GDM1 (cell line): ENCODE measurements around the gene MYLK2.

ENCODE experiments used
- DNase-seq: peaks from one replicate; lab custom pipeline; 2025; lab: John Stamatoyannopoulos, UW

The MYLK2 gene

DNA sequence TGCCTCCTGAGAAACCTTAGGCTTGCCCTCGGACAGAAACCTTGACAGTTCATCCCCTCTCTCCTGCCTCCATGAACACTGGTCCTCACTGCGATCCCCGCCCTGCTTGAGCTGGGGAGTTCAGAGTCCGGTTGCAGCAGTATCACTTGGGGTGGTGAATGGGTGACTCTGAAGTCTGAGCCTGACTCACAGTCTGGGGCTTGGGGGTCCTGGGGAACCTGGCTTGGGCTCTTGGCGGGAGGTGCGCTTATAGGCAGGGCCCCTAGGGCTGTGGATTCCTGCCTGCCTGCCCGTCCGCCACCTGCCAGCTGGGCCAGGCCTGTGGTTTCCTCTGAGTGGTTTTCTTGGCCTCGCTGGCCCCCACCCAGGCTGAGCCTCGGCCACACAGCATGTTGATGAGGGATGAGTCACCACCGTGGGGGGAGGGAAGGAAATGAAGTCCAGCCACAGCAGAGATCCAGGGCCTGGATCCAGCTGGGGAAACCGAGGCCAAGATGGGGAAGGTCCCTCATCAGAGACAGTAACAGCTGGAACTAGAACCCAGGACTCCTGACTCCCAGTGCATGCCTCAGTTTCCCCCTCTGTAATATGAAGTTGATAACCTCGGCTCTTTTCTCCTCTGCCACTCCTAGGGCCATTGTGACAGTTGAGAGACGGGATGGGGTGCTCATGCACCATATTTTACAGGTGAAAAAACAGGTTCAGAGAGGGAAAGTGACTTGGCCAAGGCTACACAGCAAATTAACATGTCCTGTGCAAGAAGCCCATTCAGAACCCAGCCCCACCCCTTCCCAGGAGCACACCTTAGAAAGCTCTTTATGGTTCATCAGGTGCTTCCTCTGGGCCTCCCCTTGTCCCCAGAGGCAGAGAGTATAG, 17.1 kb downstream of the MYLK2 start:
- peak; percentile 83 for DNase-seq

DNA sequence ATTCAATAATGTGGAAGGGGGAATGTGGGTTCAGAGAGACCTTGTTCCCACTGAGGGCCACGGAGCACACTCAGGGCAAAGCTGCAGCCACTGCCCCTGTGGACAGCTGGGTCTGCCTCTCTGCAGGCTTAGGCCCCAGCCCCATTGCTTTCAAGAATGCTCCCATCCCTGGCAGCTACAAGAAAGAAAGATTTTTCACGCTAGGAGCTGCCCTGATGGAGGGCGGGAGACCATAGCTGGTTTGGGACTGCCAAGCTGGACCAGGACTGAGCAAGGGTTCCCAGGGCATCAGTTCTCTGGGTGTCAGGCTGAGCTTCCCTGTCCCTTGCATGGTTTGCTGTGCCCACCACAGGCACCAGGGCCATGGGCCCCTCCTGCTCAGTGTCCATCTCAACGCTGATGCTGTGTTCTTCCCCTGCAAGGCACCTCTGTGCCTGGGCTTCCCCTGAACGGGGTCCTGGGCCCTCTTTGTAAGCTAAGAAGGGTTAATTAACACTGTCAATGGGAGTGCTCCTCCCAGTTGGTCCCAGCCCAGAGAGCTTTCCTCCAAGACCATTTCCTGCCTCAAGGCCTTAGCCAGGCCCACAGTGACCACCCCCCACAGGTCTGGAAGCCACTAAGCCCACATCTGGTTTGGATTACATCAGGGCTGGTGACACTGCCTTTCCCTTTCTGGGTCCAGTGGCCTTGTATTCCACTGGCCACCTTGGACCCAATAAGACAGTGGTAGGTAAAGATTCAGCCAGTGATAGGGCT, 17.9 kb downstream of the MYLK2 start:
- DNase-seq: no peak

DNA sequence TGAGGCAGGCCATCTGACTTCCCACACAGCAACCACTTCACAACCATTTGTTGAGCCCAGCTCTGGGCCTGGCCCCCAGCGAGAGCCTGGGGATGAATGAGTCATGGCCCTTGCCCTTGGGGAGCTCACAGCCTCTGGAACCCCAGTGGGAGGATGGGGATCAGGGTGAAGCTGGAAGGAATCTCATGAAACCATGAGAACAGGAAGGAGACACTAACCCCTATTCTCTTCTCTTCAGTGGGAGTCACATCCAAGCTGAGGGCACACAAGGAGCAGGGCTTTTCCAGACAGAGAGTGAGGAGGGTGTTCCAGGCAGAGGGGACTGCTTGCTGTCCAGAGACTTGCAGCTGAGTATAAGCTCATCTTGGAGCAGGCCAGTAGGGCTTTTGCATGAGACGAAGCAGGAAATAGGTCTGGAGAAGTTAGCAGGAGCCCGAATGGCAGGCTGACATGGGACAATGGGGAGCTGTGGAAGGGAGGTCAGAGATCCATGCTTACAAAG, 18.8 kb downstream of the MYLK2 start:
- DNase-seq: no peak

DNA sequence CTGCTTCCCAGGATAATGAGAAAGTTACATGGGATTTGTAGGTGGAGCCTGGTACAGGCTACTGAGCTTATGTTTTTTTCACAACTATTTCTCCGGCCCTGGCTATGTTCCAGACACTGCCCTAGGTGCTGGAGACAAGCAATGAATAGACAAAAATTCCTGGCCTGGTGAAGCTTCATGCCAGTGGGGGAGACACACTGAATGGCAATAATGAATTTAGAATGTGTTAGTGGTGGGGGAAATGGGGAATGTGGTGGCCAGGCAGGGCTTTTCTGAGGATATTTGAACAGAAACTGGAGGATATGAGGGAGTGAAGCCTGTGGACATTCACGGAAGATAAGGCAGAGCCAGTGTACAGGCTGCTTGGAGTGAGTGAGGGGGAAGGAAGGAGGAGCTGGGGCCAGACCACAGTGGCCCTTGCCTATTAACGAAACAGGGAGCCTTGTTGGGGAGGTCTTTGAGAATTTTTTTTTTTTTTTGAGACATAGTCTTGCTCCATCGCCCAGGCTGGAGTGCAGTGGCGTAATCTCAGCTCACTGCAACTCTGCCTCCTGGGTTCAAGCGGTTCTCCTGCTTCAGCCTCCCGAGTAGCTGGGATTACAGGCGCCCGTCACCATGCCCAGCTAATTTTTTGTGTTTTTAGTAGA, 19.6 kb downstream of the MYLK2 start:
- DNase-seq: no peak

DNA sequence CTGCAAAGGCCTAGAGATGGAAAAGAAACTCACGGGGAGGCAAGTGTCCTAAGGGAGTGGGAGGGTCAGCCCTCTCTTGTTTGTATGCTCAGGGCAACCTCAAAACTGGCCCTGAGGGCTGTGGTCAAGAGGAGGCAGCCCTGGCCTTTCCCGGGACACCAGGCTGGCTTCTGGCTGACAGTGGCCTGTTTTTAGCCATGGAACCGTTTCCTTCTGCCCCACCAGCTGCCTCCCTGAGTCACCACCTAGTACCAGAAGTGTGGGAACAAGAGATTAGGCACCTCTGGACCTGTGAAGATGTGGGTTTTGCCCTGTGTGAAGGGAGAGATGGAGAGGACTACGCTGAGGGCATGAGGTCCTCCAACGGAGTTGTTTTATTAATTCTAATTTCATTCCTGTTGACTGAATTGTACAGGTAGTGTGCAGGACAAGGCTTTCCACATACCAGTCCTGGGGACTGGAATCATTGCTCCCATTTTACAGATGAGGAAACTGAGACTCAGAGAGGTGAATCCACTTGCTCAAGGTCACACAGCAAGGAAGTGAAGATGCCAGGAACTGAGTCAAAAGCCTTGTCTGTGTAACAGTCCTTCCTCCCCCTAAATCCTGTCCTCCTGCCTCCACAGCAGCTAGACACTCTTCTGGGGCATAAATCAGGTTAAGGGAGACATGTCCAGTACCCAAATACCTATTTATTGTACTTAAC, 20.8 kb downstream of the MYLK2 start:
- DNase-seq: no peak

DNA sequence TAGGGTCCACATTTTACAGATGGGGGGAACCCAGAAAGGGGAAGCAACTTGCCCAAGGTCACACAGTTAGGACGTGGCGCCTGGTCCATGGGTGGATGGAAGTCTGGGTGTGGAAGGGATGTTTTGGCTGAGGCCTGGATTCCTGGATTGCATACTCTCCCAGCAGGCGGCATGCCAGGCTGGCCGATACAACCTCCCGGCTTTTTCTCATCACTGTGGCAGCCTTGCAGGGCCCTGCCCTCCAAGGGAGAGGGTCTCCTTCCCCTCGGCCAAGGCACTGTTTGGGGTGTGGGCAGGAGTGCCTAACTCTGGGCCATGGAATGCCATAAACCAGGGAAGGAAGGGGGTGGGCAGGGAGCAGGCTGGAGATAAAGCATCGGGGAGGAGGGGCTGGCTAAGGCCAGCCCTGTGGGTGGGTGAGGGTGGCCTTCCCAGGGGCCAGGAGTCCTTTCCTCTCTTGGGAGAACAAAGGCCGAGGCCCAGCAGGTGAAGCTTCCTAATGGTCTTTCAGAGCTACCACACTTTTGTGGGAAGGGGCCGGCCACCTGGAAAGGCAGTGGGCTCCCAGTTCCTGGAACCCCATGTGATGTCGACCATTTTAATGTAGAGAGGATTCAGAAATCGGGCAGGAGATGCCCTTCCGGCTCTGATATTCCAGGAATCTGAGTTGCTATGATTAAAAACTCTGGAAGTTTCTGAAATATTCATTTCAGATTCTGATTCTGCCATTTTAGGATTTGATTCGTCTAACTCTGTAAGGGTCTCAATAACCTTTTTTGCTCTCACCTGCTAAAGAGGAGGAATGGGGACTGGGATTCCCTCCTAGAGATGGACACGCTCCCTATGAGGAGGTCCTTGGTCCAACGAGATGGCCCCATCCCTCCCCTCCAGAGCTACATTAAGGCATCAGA, 22.0 kb downstream of the MYLK2 start:
- no peak for DNase-seq

DNA sequence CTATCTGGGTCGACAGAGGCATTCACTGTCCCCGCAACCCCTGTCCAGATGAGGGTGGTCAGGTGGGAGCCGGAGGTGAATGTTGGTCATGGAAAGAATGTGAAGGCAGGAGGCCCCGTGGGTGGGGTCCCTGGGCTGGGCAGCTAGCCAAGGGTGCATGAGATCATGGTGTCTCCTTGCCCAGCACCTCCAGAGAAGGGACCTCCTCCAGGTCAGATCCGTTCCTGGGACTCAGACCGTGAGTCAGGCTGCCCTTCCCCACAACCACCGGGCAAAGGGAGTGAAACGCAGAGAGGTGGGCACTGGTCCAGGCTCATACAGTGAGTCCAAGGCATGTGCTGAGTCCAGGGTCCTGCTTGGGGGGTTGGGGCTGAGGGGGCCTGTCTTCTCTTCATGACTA, 22.8 kb downstream of the MYLK2 start:
- DNase-seq: no peak

DNA sequence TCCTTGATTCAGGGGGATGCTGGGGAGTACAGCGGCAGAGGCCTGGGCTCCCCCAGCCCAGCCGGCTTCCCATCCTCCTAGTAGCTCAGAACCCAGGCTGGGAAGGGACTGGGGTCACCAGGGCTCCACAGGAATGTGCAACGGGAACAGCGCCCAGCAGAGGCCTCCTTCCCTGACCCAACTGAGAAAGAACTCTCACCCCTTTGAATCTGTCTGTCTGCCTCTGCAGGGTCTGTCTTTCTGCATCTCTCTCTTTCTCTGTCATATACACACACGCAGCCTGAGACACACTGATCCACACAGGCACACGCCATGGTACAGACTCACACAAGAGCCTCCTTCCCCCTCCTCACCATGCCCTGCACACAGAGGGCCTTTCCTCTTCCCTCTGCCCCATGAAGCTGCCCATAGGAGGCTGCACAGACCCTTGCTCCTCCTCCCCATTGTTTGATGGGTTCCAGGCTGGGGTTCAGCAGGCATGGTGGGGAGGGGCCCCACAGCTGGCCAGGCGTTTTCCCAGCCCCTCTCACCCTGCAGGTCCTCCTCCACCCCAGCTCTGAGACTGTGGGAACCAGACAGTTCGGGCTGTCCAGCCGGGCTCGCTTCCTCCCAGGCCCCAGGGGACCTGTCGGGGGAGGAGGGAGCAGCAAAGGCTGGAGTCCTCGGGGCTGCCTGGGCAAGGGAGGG, 23.5 kb downstream of the MYLK2 start:
- DNase-seq: no peak

DNA sequence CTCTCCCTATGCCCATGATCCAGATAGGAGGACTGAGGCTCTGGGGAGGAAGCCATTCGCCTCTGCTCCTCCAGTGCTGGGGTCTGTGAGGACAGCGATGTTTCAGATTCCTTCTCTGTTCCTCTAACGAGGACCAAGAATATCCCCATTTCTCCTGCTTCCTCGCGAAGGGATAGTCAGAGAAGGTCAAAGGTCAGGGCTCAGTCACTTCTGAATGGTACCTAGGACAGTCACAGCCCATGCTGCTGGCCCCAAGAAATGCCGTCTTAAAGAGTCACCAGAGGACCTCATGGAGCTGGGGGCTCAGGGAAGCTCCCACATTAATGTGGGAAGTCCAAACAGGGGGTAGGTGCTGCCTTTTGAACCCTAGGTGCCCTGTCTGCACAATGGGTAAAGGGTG, 24.1 kb downstream of the MYLK2 start:
- no peak for DNase-seq

DNA sequence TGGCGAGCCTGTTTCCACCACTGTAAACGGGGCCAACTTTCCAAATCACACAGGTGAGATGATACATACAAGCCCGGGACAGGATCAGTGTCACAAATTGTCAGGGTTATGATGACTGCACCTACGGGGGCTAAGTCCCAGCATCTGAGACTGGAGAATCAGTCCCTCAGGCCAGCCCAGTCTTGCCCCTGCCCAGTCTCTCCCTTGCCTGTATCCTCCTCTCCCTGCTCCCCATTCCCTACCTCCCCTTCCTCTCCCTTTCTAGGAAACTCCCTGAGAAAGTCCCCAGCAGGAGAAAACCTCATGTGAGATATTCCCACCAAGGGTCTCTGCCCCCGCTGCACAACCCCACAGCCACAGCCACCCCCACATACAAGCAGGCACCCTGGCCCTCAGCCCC, 24.7 kb downstream of the MYLK2 start:
- DNase-seq: no peak

DNA sequence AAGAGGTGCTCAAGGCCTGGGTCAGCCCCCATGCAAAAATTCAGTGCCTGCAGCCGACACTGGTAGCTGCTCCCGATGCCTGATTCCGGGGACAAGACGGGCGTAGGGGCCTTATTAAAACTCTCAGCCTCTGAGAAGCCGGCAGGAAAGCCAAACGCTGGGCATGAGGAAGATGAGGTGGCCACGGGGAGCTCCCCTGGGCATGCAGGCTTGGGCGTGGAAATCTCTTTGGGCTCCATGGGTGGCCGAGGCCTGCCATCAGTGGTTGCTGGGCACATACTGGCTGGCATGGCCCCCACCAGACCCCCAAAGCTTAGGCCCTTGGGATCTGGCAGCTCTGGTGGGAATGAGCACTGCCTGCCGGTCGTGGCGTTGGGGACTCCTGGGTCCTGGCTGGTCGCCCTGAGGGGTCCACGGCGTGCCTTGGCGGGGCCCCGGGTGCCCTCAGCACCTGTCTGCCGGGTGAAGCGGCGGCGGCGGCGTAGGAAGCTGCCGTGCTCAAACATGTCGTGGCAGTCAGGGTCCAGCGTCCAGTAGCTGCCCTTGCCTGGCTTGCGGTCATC, 25.7 kb downstream of the MYLK2 start:
- DNase-seq: no peak

DNA sequence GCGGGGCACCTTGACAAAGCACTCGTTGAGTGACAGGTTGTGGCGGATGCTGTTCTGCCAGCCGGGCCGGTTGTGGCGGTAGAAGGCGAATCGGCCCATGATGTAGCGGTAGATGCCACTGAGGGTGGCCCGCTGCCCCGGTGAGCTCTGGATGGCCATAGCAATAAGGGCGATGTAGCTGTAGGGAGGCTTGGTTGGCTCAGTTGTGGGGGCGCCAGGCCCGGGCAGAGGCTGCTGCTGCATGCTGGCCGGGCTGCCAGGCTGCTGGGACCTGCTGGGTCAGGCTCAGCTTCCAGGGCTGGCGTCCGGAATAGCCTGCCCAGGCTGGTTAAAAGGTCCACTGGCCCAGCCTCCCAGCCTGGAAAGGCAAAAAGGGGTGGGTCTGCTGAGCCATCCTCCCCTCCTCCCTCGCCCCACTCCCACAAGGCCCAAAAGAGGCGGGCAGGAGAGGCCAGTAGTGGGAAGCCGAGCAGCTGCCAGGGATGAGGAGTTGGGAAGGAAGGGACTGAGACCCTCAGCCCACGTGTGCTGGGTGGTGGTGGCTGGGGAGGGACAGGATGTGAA, 26.2 kb downstream of the MYLK2 start, which contains the start of gene FOXS1:
Gene FOXS1, minus strand, starts transcription at position 305 of the 564 bp plus-strand sequence. Its CDS starts 62 bp downstream, at position 243.
- DNase-seq: no peak

DNA sequence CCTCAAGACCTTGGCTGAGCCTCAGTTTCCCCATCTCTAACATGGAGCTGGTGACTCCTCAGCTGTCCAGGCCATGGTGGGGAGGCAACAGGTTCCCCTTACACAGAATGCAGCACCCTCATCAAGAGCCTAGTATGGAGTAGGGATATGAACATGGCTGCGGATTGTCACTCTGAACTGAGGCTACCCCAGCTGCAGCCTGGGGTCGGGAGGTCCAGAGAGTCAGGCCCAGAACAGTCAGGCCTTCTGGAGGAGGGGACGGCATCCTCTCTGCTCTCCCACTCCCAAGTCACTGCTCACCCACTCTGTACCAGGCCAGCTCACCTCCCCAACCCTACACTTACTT, 27.6 kb downstream of the MYLK2 start:
- DNase-seq: no peak

DNA sequence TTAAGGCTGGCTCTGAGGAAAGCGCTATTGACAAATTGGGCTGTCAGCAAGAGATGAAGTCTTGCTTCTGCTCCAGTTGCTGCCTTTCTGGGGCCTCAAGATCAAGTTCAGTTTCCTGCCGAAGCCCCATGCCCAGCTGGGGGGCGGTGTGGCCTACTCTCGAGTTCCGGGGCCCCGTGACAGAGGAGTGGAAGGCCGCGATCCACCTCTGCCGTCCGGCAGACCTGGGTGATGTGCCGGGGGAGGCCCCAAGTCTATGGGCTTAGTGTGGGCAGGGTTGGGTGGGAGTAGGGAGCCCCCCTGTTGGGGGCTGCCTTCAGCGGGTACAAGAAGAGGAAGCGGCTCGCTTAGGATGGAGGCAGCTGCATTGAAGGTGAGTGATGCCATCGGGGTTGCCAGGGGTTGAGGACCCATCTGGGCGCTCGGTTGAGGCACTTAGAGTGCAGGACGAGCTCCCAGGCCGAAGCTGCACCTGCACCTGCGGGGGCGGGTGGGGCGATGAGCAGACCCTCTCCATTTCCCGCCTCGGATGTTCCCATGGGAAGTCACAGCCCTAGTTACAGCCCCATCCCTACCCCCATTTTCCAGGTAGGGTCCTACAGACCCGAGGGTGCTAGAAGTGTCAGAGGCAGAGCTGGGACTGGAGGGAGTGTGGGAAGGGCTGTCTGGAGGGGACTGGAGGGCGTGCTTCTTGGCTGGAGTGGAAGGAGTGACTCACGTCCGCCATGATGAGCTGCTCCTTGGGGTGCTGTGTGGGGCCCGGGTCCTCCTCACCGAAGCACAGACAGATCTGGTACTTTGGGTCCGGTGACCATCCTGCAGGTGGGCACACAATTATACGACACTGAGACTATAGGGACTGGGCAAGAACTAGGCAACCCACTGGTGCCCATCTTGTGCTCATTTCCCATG, 29.2 kb downstream of the MYLK2 start:
- DNase-seq: no peak

DNA sequence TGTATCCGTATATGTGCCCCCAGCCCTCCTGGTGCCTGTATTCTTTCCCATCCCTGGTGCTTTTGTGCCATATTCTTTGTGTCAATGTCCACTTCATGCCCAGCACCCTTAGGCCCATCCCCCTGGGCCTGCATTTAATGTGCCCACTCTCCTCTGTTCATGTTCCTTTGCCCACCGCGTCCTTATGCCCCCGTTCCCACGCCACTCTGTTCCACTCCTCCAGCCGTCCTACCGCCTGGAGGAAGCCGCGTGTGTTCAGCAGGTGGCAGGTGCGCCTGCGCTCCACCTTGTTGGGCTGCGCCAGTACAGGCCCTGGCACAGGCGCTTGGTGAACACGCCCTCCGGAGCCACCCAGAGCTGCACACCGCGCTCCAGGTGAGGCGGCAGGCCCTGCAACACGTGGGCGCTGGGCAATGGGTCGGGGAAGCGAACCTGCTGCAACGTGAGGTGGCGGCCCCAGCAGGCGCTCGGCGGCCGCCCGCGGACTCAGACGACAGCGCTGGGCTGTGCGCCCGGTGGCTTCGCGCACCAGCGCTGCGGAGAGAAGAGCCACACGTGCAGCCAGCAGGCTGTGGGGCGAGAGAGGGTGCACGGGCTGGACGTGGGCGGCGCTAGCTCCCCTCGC, 30.3 kb downstream of the MYLK2 start:
- DNase-seq: no peak

DNA sequence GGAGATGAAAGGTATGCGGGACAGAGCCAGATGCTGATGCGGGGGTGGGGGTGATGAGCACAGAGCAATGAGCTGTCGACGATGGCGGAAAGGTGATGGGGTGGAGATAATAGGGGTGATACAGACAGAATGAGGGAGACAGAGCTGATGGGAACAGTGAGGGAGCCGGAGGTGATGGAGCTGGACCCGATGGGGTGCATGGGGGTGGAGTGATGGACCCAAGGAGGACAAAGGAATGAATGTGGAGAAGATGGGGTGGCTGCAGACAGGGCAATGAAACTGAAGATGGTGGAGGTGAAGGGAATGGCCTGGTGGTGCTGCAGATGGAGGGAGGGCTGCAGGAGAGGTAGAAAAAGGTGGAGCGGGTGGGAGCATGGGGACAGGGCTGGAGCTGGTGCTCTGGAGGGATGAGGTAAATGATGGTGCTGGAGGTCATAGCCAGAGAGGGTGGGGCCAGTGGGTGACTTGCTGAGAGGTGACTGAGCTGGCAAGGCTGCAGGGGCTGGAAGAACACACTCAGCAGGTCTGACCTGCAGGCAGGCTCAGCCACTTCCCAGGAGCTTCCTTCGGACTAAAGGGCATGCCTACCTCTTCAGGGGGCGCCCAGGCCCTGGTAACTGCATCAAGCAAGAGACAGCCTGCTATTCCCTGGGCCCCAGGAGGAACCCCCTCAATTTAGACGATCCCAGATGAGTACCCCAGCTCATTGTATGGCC, 32.2 kb downstream of the MYLK2 start:
- DNase-seq: no peak

DNA sequence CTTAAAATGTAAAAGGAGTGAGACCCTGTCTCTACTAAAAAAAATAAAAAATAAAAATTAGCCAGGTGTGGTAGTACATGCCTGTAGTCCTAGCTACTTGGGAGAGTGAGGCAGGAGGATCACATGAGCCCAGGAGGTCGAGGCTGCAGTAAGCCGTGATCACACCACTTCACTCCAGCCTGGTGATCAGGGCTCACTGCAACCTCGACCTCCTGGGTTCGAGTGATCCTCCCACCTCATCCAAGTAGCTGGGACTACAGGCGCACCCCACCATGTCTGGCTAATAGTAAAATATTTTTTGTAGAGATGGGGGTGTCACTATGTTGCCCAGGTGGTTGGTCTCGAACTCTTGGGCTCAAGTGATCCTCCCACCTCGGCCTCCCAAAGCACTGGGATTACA, 34.3 kb downstream of the MYLK2 start:
- no peak for DNase-seq
